Neuron (in vitro differentiated cells): ENCODE data around the gene STPG3.
"Not testable (repeated sequence)": the region's sequence is repeated elsewhere in the genome, so short reads cannot be mapped to it uniquely, and the experiment has no call there.

ENCODE experiments used
- H2AFZ ChIP-seq: one replicate; pipeline ENCODE4 v1.6.1; 2013; ENCODE audit warnings: low read depth, mild to moderate bottlenecking, inconsistent platforms, low read length, moderate library complexity
- H3K27me3 ChIP-seq: one replicate; pipeline ENCODE4 v1.6.1; 2013; ENCODE audit warnings: low read length; ENCODE audit not compliant: insufficient read depth
- H3K36me3 ChIP-seq: one replicate; pipeline ENCODE4 v1.6.1; 2013; ENCODE audit warnings: low read length; ENCODE audit not compliant: insufficient read depth
- H3K4me1 ChIP-seq: one replicate; pipeline ENCODE4 v1.6.1; 2013; ENCODE audit warnings: low read length; ENCODE audit not compliant: insufficient read depth
- H3K4me3 ChIP-seq: 2 replicates; pipeline ENCODE4 v1.5.1; 2013; ENCODE audit warnings: mild to moderate bottlenecking, low read length, moderate library complexity
- H3K9me3 ChIP-seq: one replicate; pipeline ENCODE4 v1.6.1; 2013; ENCODE audit warnings: low read length

Gene STPG3

DNA sequence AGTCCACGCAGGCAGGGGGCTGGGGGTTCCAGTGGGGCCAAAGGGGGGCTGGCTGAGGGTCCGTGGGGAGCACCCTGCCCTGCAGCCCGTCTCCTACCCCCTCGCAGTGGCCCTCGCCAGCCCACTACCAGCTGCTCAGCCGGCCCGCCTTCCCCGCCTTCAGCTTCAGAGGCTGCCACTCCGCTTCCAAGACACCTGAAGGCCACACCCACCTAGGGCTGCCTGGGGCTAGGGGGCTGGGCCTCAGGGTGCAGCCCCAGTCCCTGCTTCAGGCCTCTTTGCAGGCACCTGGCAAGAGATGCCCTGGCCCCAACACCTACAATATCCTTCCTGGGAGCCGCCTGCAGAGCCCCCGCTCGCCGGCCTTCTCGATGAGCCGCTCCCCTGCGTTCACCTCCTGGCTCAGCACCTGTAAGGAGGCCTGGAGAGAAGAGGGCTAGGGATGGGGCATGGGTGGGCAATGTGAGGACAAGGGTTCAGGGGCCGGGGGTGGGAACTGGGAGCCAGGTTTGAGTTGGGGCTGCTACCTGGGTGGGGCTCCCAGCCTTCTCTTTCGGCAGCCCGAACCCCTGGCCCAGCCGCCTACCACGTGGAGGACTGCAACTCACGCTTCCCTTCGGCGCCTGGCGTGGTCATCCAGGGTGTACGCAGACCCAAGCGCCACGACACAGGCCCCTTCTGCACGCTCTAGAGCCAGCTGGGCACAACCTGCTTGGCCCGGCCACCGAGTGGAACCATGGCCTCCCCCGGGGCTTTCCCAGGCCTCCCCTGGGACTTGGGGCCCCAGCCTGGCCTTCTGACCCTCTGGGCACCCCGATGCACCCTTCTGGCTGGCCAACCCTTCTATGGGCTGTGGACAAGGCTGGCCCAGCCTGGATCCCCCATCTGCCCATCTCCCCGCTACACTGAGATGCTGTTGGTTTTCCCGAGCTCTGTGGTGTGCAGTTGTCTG lies 1.7 kb downstream of the STPG3 start:
- Histone ChIP-seq H3K9me3 (no peaks in the 10 kb centered on the region), H3K4me3 (no peak overlapping the region), H3K4me1 (peaks cover 41% of the 10 kb centered on the region), H2AFZ (no peak overlapping the region), H3K36me3 (peaks cover 9% of the 10 kb centered on the region), H3K27me3 (no peaks in the 10 kb centered on the region)

DNA sequence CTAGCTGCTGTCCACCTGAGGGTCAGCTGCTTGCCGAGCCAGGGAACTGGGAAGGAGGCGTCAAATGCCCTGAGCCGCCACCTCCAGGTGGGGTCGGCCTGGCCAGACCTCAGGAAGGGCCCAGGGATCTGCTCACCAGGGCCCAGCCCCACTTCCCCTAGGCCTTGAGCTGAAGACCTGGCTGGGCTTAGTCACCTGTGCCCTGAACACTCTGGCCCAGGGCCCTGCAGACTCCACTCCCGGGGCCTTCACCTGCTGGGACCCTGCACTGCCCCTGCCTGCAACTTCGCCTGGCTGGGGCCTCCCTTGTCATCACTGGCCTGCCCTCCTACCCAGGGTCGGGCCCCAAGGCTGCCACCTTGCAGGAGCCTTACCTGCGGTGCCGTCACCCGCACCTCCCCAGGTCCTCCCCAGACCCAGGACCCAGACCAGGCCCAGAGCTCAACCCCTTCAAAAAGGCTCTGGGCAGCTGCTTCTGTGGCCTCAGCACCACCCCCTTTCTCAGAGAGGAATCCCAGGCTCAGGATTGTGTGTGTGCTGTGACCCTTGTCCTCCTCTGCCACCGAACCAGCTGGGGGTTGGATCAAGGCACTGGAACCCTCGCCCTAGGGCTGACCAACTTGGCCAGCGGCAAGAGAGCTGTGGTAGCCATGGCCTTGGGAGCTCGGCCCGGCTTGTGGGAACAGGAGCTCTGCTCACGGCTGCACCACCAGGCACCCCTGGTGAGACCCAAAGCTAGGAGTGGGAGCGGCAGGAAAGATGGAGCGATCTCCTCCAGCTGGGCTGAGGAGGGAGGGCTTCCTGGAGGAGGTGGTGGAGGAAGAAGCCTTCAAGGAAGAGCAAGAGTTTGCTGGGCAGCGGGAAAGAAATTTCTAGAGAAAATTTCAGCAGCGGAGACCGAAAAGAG lies 2.9 kb downstream of the STPG3 start:
- H3K9me3 ChIP-seq, result no peaks in the 10 kb centered on the region
- peaks cover 15% of the 10 kb centered on the region for H3K36me3 ChIP-seq
- H3K27me3 ChIP-seq, result no peaks in the 10 kb centered on the region
- peak overlapping the region; percentile 93 for H3K4me3 ChIP-seq
- H2AFZ ChIP-seq, result peak overlapping the region; percentile 52
- H3K4me1 ChIP-seq, result peaks cover 40% of the 10 kb centered on the region

DNA sequence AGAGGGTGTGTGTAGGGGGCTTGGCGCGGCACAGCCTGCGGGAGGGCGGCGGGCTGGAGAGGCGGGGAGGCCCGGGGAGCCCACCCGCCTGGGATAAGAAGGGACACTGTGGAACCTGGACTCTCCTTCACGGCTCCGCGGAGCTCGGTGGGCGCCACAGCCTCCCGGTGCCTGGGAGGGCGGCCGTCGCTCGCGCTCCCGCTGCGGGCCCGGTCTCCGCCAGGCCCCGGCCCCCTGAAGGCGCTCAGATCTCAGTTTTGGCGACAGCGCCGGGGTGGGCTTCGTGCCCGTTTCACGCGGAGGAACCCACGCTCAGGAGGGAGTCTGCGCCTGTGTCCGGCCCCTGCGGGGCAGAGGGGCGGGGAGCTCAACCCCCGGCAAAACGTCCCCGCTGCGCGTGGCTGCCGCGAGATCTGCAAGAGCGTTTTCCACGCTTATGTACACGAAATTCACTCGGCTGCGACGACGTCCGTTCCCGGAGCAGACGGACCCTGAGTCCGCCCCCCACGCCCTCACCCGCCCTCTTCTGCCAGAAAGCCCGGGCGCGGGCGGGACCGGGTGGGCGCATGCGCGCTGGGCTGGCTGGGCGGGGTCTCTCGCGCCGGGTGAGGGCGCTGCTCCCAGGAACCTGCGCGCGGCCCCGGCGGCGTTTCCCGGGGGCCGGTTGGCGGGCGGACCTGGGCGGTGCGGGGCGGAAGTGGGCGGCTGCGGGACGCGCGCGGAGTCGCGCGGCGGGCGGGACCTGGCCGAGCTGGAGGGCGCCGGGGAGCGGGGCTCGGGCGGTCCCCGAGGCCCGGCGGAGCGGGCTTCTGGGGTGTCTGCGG lies 3.8 kb downstream of the STPG3 start, which contains the start of gene NELFB:
Gene NELFB, plus strand, starts transcription at position 704 of the 824 bp plus-strand sequence.
- Histone ChIP-seq H2AFZ (peak within 1 kb of the TSS; percentile 52), H3K36me3 (peaks cover 20% of the 10 kb centered on the region), H3K27me3 (no peaks in the 10 kb centered on the region), H3K4me1 (peaks cover 40% of the 10 kb centered on the region), H3K4me3 (peak within 1 kb of the TSS; percentile 93), H3K9me3 (no peaks in the 10 kb centered on the region)

- no peaks in the 10 kb centered on the region for H3K27me3 ChIP-seq
- peaks cover 20% of the 10 kb centered on the region for H3K36me3 ChIP-seq
- H3K4me3 ChIP-seq, result peak overlapping the region; percentile 93
- peak overlapping the region; percentile 44 for H2AFZ ChIP-seq
- no peaks in the 10 kb centered on the region for H3K9me3 ChIP-seq
- H3K4me1 ChIP-seq, result peaks cover 39% of the 10 kb centered on the region
Measured at GRCh38 chr9:137255448-137256114, 4.5 kb downstream of the STPG3 start.

DNA sequence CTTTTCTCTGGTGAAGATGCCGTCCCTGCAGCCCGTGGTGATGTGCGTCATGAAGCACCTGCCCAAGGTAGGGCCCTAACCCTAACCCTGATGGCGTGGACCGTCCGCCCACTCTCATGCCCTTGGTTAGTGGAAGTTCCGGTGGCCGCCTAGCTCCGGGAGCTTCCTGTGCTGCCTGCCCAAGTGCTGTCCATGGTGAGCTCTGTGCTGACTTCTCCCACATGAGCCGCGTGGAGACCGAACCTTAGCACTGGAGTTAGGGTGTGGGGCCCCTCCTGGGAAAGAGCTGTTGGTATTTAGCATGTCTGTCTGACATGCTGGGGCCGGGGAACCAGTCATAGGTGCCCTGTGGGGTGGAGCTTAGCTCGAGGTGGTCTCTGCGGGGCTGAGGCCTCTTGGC lies 5.3 kb downstream of the STPG3 start:
- Histone ChIP-seq H3K9me3 (no peaks in the 10 kb centered on the region), H3K27me3 (no peaks in the 10 kb centered on the region), H3K36me3 (peaks cover 20% of the 10 kb centered on the region), H3K4me3 (peak overlapping the region; percentile 93), H3K4me1 (peaks cover 31% of the 10 kb centered on the region), H2AFZ (no peak overlapping the region)

GRCh38 chr9:137256856-137257255 lies 5.8 kb downstream of the STPG3 start:
- Histone ChIP-seq H3K9me3 (no peaks in the 10 kb centered on the region), H3K4me3 (peak overlapping the region; percentile 93), H3K36me3 (peaks cover 20% of the 10 kb centered on the region), H3K27me3 (no peaks in the 10 kb centered on the region), H2AFZ (no peak overlapping the region), H3K4me1 (peaks cover 26% of the 10 kb centered on the region)

DNA sequence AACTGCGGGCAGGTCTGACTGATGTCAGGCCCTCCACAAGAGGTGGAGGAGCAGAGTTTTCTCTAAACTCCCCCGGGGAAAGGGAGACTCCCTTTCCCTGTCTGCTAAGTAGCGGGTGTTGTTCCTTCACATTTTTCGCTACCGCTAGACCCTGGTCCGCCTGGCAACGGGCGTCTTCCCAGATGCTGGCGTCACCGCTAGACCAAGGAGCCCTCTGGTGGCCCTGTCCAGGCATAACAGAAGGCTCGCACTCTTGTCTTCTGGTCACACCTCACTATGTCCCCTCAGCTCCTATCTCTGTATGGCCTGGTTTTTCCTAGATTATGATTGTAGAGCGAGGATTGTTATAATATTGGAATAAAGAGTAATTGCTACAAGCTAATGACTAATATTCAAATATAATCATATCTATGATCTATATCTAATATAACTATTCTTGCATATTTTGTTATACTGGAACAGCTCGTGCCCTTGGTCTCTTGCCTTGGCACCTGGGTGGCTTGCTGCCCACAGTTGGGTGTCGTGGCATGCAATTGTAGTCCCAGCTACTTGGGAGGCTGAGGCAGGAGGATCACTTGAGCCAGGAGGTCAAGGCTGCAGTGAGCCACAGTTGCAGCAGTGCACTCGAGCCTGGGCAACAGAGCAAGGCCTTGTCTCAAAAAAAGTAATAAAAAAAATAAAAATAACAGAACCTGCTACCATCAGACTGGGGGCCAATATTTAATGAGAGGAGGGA lies 11.3 kb downstream of the STPG3 start:
- not testable (repeated sequence) for H2AFZ ChIP-seq, H3K9me3 ChIP-seq, H3K4me1 ChIP-seq, H3K4me3 ChIP-seq, H3K27me3 ChIP-seq
- H3K36me3 ChIP-seq, result peaks cover 44% of the 10 kb centered on the region

DNA sequence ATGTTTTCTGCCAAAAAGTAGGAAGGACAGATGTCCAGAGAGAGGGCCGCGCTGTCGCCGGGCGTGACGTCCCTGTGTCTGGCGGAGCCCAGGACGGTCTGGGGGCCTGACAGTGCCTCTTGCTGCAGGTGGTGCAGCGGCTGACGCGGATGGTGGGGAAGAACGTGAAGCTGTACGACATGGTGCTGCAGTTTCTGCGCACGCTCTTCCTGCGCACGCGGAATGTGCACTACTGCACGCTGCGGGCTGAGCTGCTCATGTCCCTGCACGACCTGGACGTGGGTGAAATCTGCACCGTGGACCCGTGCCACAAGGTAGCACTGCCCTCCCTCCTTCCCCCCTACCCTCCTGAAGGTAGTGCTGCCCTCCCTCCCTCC lies 11.8 kb downstream of the STPG3 start:
- Histone ChIP-seq H2AFZ (no peak overlapping the region), H3K4me1 (no peaks in the 10 kb centered on the region), H3K36me3 (peaks cover 50% of the 10 kb centered on the region), H3K27me3 (no peaks in the 10 kb centered on the region), H3K4me3 (no peak overlapping the region), H3K9me3 (no peaks in the 10 kb centered on the region)

GRCh38 chr9:137263506-137263905 lies 12.4 kb downstream of the STPG3 start:
- no peak overlapping the region for H2AFZ ChIP-seq
- no peaks in the 10 kb centered on the region for H3K9me3 ChIP-seq
- H3K36me3 ChIP-seq, result peaks cover 51% of the 10 kb centered on the region
- H3K4me3 ChIP-seq, result no peak overlapping the region
- H3K4me1 ChIP-seq, result no peaks in the 10 kb centered on the region
- no peaks in the 10 kb centered on the region for H3K27me3 ChIP-seq

GRCh38 chr9:137264067-137264466 lies 13.0 kb downstream of the STPG3 start:
- Histone ChIP-seq H3K4me3 (no peak overlapping the region), H3K9me3 (no peaks in the 10 kb centered on the region), H3K4me1 (no peaks in the 10 kb centered on the region), H2AFZ (no peak overlapping the region), H3K27me3 (no peaks in the 10 kb centered on the region), H3K36me3 (peaks cover 53% of the 10 kb centered on the region)

DNA sequence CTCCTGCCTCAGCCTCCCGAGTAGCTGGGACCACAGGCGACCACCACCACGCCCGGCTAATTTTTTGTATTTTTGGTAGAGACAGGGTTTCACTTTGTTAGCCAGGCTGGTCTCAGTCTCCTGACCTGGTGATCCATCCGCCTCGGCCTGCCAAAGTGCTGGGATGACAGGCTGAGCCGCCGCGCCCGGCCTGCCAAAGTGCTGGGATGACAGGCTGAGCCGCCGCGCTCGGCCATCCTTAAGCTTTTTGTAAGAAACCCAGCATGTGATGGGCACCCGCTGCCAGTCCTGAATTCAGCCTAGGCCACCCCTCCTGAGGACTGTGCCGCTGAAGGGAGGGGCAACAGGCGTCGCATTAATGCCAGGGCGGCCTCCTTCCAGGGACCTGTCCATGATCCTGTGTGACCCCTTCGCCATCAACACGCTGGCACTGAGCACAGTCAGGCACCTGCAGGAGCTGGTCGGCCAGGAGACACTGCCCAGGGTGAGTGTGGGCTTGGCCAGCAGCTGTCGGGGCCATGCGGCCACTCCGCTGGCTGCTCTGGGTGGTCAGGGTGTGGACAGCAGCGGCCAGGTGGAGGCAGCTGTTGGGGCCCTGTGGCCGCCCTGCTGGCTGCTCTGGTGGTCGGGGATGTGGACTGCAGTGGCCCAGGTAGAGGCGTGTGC lies 14.5 kb downstream of the STPG3 start:
- Histone ChIP-seq H3K27me3 (no peaks in the 10 kb centered on the region), H3K36me3 (peaks cover 58% of the 10 kb centered on the region), H2AFZ (no peak overlapping the region), H3K9me3 (no peaks in the 10 kb centered on the region), H3K4me3 (no peak overlapping the region), H3K4me1 (no peaks in the 10 kb centered on the region)
